Caki2 (cell line): ENCODE data around the gene KAZALD1. TPM values are rescaled to one million over a fixed set of nuclear protein-coding genes. Genes with fewer than 3 reads are reported as not detected.

Source experiments
- DNase-seq: peaks from one replicate; pipeline ENCODE4 v3.0.0-alpha.2; 2015; ENCODE audit warnings: low read depth
- in situ Hi-C: cut with HindIII; loops from 2 replicates; pipeline ENCODE4 v1.10.0; 2016; ENCODE audit warnings: low sequenced_read_pairs, low pct_unique_long_range_greater_than_20kb, mixed read lengths
- total RNA-seq: library from RNA; depleted of rRNA; stranded (reverse); fragments of >200 nt; shearing (Covaris generic); gene quantifications from 2 replicates; pipeline ENCODE4 v1.2.3, GENCODE V29; 2014; ENCODE audit warnings: low replicate concordance; rRNA removed

The KAZALD1 gene
- total RNA-seq, 1 experiment from 2014 or later: 35.4 TPM

DNA sequence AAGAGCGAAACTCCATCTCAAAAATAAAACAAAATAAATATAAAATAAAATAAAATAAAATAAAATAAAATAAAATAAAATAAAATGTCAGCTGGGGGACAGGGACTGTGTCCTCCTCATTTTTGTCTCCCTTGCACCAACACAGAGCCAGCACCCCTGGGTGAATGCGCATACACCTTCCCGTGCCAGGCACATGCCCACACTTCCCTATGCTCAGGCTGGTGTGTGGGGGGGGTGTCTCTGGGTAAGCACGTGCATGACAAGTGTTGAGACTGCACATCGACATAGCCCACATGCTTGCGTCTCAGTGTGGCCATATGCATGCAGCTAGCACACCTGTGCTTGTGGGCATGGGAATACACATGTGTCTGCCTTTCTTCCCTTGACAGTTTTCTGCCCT is 44.6 kb downstream of the KAZALD1 start:
- no peak for DNase-seq
- in situ Hi-C loops: no loop called here

DNA sequence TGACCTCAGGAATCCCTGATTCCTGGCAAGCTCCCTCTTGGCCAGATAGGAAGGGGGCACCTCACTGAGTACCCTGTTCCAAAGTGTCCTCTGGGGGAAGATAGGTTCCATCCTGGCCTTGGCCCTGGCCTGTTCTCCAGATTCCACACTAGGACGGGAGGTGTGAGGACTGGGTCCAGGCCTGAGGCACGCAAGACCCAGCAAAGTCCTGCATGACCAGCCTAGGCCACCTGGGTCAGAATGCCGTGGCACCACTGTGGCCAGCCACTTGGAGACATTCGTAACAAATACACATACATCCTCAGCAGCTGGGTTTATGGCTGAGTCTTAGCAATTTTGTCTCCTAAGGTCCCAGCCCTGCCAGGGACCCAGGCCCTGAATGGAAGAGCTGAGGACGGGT is 46.0 kb downstream of the KAZALD1 start:
- no peak for DNase-seq
- in situ Hi-C loops: no loop called here

DNA sequence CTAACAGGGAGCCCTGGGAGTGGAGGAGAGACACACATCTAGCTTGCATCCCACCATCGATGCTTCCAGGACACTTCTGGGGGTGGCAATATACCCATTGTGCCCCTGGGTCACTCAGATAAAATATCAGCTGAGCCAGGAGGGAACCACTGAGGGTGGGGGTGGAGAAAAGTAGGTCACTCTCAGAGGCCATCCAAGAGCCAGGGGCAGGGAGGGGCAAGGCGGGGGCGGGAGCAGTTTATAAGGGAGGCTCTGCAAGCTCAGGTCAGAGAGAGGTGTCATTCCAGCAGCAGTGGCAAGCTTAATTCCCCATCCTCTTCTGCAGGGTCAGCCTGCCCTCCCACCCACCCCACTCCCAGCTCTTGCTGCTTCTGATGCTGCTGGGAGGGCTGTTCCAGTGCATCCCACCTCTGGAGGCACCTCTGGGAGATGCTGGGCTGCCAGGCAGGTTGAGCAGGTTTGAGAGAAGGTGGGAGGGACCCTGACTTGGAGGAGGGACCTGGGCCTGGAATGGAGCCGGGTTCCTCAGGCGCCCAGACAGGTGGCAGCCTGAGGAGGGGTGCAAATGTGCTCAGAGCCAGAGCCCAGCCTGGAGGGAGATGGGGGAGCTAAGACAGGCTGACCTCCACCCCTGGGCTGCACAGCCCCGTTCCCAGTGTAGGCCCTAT is 49.2 kb downstream of the KAZALD1 start:
- DNase-seq: no peak
- in situ Hi-C loops: no loop called here

DNA sequence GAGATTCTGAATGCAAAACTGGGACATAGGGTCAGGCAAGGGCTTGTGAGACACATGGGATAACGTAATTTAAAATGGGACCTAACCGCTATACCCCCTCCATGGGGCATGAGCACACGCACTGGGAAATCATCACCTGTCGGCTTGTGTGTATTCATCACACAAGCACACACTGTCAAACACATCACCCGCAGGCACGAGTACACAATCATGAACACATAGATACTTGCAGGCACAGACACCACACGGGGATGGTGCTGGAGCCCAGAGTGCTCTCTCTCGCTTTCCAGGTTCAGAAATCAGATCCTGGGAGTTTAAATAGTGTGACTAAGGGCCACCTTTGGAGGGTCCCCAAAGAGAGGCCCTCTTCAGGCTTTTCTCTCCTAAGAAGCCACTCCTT is 49.8 kb downstream of the KAZALD1 start:
- no peak for DNase-seq
- in situ Hi-C loops: no loop called here

DNA sequence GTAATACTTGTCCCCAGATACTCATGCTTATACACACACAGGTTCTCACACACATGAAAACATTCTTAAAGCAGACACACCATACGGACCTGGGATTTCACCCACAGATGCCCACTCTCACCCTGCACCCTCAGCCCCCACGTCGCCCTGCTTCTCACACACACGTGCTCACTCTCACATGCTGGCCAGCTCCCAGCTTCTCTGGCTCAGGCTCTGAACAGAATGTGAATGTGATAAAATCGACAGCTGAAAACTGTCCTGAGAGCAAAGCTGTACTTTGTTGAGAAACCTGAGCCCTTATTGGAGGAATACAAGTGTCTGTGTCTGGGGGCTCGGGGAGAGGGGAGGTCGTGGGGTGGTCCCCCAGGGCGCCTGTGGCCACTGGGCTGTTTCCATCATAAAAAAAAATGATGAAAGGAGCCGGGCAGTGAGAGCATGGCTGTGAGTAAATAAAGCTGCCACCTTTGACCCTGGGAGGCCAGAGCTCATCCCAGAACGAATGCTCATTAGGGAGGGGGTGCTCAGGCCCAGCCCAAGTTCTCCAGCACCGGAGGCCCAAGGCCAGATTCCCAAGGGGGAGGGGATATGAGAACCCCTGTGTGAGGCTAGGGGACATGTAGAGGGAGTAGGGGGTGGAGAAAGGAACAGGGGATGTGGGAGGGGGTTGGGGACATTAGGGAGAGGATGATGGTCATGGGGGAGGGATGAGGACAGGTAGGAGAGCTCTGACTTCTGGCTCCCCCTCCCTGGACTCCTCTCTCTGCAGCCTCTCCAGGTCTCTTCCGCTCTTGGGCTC is 51.2 kb downstream of the KAZALD1 start:
- DNase-seq: no peak
- in situ Hi-C loops: no loop called here

DNA sequence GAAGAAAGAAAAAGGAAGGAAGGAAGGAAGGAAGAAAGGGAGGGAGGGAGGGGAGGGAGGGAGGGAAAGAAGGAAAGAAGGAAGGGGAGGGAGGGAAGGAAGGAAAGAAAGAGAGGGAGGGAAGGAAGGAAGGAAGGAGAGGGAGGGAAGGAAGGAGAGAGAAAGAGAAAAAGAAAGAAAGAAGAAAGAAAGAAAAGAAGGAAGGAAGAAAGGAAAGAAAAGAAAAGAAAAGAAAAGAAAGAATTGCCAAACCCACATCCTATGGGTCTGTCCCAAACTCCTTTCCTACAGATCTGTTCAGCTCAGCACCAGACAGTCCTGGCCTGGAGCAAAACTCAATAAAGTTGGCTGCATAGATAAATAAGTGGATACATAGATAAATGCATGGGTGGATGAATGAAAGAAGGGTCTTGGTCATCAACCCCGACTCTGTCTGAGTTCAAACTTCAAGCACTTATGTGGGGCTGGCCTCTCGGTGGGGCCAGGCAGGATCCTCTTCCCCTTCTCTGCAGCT is 52.2 kb downstream of the KAZALD1 start:
- DNase-seq: no peak
- in situ Hi-C loops: no loop called here

DNA sequence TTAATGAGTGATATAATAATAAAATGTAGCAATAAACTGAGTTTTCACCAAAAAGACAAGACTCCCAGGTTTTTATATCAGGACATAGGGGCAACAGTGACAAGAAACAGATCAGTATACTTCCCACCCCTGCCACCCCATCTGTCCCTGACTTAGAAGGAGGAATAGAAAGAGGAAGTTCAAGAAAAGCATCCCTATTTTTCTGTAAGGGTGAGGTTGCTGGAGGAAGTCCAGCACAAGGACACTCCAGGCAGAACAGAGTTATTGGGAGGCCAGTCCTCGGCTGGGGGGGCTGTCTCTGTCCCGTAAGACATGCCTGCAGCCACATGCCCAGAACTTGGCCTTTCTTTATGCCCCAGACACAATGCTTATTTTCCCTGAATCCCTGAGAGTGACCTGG is 52.9 kb downstream of the KAZALD1 start:
- in situ Hi-C loops: no loop called here
- DNase-seq: no peak

Other genes starting within 250 kb of the KAZALD1 start
- 8.1 and 8.9 TPM in 2 replicates for gene SLF2, start 149.0 kb upstream of the KAZALD1 start, total RNA-seq
- gene SEMA4G, start 92.5 kb upstream of the KAZALD1 start, total RNA-seq: 0.96 and 6.6 TPM in 2 replicates
- gene MRPL43, start 74.5 kb upstream of the KAZALD1 start, total RNA-seq: 123 and 128 TPM in 2 replicates
- 5.2 and 10.7 TPM in 2 replicates for gene TWNK, start 74.4 kb upstream of the KAZALD1 start, total RNA-seq
- gene LZTS2, start 62.2 kb upstream of the KAZALD1 start, total RNA-seq: 35.5 and 37.2 TPM in 2 replicates
- 0.51 and 5.3 TPM in 2 replicates for gene PDZD7, start 30.9 kb upstream of the KAZALD1 start, total RNA-seq
- 46.5 and 48.4 TPM in 2 replicates for gene SFXN3, start 30.8 kb upstream of the KAZALD1 start, total RNA-seq
- not detected in 2 replicates for gene TLX1, start 69.3 kb downstream of the KAZALD1 start, total RNA-seq
- not detected in 2 replicates for gene LBX1, start 167.5 kb downstream of the KAZALD1 start, total RNA-seq